Stimulated activated effector memory CD8-positive, alpha-beta T cell treated with anti-CD3 and anti-CD28 coated beads, Interleukin-12 subunit alpha, Interleukin-12 subunit beta, amount 100 ng/mL, for 72 hours (primary cell): Measurements from ENCODE around the gene GSTO2.

ENCODE experiments used
- ATAC-seq: fragments of 150-1000 bp; cut with Tn5 transposase; 2 replicates; pipeline ENCODE4 v1.10.0; 2021
- DNase-seq, 2 donors: peaks; one replicate each; pipeline ENCODE4 v3.0.0; 2021 to 2022; ENCODE audit warnings: low spot score in 2 of 2
- H3K27ac Mint-ChIP-seq: one replicate; pipeline ENCODE4 v1.8.0; 2022; ENCODE audit warnings: mild to moderate bottlenecking, mixed read lengths
- H3K36me3 Mint-ChIP-seq: one replicate; pipeline ENCODE4 v1.8.0; 2022; ENCODE audit warnings: mild to moderate bottlenecking, mixed read lengths
- H3K4me1 Mint-ChIP-seq: one replicate; pipeline ENCODE4 v1.8.0; 2022; ENCODE audit warnings: mixed read lengths
- H3K4me3 Mint-ChIP-seq: one replicate; pipeline ENCODE4 v1.8.0; 2022; ENCODE audit warnings: mild to moderate bottlenecking, mixed read lengths
- H3K9me3 Mint-ChIP-seq: one replicate; pipeline ENCODE4 v1.8.0; 2022; ENCODE audit warnings: mixed read lengths

GSTO2 gene

DNA sequence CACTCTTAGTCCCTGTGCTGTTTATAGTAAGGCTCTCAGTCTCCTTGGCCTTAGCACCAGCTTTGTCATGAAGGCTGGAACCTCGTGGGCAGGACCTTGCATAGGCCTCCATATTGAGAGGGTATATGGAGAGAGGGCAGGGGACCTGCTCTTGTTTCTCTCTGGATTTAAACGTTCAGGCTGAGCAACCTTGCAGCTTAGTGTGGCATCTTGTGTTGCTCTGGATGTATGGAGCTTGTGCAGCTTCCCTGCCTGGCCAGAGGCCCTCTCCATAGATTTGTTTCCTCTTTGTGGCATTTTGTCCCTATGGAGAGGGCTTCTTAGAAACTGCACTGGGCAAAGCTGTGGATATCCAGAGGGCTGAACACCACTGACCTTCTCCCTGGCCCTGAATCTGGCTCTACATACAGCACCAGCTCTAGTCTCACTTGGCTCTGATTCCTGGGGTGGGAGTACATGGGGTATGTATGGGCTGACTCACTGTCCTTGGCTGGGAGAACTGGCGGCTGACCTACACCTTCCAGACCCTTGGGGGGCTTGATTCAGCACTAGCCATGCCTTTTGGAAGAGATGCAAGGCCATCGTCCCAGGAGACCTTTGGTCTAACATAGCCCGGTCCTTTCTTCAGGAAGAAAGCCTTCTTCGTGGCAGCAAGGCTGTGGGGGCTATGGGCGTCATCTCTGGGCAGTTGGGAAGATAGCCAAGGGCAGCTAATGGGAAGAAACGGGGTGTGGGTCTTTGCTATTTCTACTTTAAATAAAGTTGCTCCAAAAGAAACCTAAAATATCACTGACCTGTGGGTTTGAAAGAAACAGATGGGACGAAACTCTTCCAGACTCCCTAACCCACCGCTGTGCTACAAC, 38.8 kb downstream of the GSTO2 start:
- H3K4me1 Mint-ChIP-seq: peaks cover 73% of the 10 kb centered on the region
- no peak for DNase-seq
- peak overlapping the region; percentile 22 for H3K4me3 Mint-ChIP-seq
- H3K27ac Mint-ChIP-seq: peak overlapping the region; percentile 35
- no peaks in the 10 kb centered on the region for H3K9me3 Mint-ChIP-seq
- H3K36me3 Mint-ChIP-seq: peaks cover 35% of the 10 kb centered on the region
- ATAC-seq: no peak

DNA sequence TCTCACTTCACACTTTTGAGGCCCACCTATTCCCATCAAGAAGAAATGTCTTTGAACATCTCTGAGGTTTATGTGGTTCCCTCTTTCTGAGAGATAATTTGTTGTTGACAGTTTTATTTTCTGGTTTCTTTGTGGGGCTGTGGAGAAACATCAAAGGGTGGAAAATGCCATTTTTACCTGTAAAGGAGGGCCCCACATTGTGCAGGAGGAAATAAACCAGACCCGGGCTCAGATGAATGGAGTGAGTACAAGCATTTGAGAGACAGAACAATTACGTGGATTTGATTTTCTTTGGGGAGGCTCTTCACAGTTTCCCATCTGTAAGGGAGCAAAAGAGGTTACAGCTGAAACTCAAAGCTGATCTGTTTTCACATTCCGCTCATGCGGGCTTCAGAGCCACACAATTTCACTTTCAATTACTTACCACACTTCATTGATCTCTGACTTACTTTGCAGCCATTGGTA, 39.5 kb downstream of the GSTO2 start:
- Mint-ChIP-seq H3K4me1 (peaks cover 67% of the 10 kb centered on the region), H3K27ac (peak overlapping the region; percentile 35), H3K36me3 (peaks cover 42% of the 10 kb centered on the region), H3K4me3 (peak overlapping the region; percentile 22), H3K9me3 (no peaks in the 10 kb centered on the region)
- no peak for DNase-seq
- peak; percentile 63 for ATAC-seq

GRCh38 chr10:104309980-104310978, 41.3 kb downstream of the GSTO2 start:
- H3K4me1 Mint-ChIP-seq: peaks cover 51% of the 10 kb centered on the region
- no peak overlapping the region for H3K27ac Mint-ChIP-seq
- H3K36me3 Mint-ChIP-seq: peaks cover 57% of the 10 kb centered on the region

DNA sequence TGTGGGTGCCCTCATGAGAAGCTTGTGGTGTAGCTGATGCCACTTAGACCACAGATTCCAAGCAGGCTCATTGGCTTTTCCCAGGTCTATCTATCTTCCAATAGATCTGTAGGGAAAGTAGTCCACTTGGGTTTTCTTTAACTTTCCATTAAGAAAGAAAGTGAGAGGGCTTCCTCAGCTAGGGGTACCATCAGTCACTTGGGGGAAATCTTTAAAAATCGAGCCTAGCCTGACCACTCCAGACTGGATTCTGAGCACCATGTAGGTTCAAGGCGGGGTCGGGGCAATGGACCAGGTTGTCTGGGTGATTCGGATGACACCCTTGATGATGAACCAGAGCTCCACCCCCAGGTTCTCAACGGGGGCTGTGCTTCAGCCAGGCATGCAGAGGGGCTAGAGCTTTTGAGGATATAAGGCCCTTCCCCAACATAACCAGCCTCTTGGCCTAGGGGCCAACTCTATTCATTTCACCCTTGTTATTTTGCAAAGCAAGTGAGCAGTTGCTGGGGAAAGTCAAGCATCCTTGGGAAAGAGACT, 42.3 kb downstream of the GSTO2 start:
- Mint-ChIP-seq H3K36me3 (peaks cover 57% of the 10 kb centered on the region), H3K4me1 (peaks cover 43% of the 10 kb centered on the region), H3K9me3 (no peaks in the 10 kb centered on the region), H3K4me3 (no peak overlapping the region), H3K27ac (peak overlapping the region; percentile 32)
- no peak for DNase-seq
- no peak for ATAC-seq

More at GRCh38 chr10:104309980-104310978, 41.3 kb downstream of the GSTO2 start:
- Mint-ChIP-seq H3K4me3 (no peak overlapping the region), H3K9me3 (no peaks in the 10 kb centered on the region)
- DNase-seq (no peak), ATAC-seq (no peak)

DNA sequence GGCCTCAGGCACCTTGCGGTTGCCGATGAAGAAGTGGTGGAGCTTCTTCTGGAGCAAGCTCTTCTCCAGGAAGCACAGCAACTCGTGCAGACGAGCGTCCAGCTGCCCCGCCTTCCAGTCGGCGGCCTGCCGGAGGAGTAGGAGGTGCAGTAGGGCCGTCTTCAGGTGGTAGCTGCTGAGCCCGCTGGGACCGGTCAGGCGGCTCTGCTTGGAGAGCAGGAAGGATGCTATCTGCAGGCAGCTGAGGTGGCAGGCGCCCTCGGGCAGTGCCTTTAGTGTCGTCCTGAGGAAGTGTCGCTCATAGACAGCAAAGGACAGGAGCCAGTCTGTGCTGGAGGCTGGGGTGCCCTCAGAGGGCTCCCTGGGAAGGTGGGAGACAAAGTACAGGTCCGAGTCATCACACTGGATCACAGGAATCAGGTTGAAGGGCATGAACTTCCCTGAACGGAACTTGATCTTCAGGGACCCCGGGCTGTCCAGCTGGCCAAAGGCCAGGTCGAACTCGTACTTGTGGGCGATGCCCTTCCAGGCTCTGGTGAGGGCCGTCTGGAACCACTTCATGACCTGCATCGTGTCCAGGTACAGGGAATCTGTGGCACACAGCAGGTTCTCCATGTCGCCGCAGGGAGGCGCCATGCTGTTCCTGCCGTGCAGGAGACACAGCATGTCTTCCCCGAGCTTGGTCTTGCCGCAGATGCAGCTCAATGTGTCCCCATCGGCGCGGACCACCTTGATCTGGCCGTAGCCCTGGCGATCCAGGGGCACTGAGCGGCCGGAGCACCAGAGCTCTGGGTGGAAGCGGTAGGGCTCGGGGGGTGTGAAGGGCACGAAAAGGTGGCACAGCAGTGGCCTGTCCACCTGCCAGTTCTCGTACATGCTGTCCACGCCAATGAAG, 45.9 kb downstream of the GSTO2 start:
- DNase-seq (no peak), ATAC-seq (no peak)
- Mint-ChIP-seq H3K27ac (no peak overlapping the region), H3K4me3 (no peak overlapping the region), H3K4me1 (peaks cover 37% of the 10 kb centered on the region), H3K9me3 (no peaks in the 10 kb centered on the region), H3K36me3 (peaks cover 62% of the 10 kb centered on the region)

DNA sequence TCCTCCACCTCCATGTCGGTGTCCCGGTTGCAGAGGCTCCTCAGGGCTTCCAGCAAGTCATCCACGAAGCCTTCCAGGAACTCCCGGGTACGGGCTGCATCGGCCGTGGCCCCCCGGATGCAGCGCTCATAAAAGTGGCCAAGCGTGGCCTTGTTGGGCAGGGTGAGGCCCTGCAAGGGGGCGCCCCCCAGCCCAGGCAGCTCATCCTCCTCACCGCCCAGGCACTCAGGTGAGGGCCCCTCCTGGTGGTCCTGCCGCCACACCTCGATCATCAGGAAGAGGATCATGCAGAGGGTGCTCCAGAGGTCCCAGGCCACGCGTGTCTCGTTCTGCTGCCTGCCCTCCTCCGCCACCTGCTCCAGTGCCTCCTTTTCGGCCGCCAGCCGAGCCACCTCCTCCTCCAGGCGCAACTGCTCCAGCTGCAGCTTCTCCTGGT, 46.5 kb downstream of the GSTO2 start:
- peaks cover 57% of the 10 kb centered on the region for H3K36me3 Mint-ChIP-seq
- no peaks in the 10 kb centered on the region for H3K9me3 Mint-ChIP-seq
- H3K4me3 Mint-ChIP-seq: no peak overlapping the region
- ATAC-seq (no peak), DNase-seq (no peak)
- no peak overlapping the region for H3K27ac Mint-ChIP-seq
- peaks cover 37% of the 10 kb centered on the region for H3K4me1 Mint-ChIP-seq

- Mint-ChIP-seq H3K9me3 (no peaks in the 10 kb centered on the region), H3K4me1 (peaks cover 45% of the 10 kb centered on the region), H3K27ac (peak overlapping the region; percentile 70), H3K4me3 (no peak overlapping the region), H3K36me3 (peaks cover 58% of the 10 kb centered on the region)
- ATAC-seq (no peak), DNase-seq (no peak)
Measured at GRCh38 chr10:104316321-104317099, 47.5 kb downstream of the GSTO2 start.

DNA sequence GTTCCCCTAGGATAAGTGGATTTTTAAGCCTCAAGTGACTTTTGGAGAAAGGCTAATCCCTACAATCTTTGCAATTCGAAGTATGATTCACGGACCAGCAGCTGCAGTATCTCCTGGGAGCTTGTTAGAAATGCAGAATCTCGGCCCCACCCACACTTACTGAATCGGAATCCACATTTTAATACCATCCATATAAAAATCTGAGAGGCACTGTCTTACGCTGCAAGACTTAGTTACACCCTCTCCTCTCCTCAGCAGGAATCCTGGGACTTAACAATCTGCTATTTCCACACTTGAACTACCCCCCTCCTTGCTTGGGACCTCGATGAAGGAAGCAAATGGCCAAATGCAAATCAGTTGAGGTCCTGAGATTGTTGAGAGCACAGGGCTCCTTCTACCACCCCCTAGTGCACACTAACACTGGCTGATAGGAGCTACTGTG, 48.3 kb downstream of the GSTO2 start:
- Mint-ChIP-seq H3K4me1 (peaks cover 52% of the 10 kb centered on the region), H3K4me3 (no peak overlapping the region), H3K27ac (peak overlapping the region; percentile 70), H3K36me3 (peaks cover 62% of the 10 kb centered on the region), H3K9me3 (no peaks in the 10 kb centered on the region)
- ATAC-seq (no peak), DNase-seq (no peak)

GRCh38 chr10:104317726-104318299, 48.8 kb downstream of the GSTO2 start:
- Mint-ChIP-seq H3K36me3 (peaks cover 62% of the 10 kb centered on the region), H3K27ac (peak overlapping the region; percentile 70), H3K4me3 (no peak overlapping the region), H3K9me3 (no peaks in the 10 kb centered on the region), H3K4me1 (peaks cover 58% of the 10 kb centered on the region)
- no peak for ATAC-seq
- DNase-seq: no peak

DNA sequence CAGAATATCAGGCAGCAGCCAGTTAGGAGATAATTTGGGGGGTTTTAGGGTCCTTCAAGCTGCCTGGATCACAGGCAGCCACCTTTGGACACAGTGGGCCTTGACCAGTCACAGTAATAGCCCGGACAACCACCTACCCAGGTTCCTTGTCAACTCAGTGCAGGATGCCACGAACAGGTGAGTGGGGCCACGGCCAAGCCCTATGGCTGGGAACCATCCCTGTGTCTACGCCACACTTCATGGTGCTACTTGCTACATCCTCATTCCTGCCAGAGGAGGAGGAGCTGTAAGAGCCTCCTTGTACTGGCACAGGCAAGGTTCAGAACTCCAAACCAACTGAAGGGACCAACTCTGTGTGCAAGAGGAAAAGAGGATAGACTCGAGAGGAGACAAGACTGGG, 49.3 kb downstream of the GSTO2 start:
- ATAC-seq: no peak
- Mint-ChIP-seq H3K36me3 (peaks cover 59% of the 10 kb centered on the region), H3K4me3 (no peak overlapping the region), H3K9me3 (no peaks in the 10 kb centered on the region), H3K27ac (peak overlapping the region; percentile 70), H3K4me1 (peaks cover 63% of the 10 kb centered on the region)
- DNase-seq: no peak

GRCh38 chr10:104318810-104319741, 50.1 kb downstream of the GSTO2 start:
- Mint-ChIP-seq H3K27ac (peak overlapping the region; percentile 70), H3K4me1 (peaks cover 70% of the 10 kb centered on the region), H3K36me3 (peaks cover 51% of the 10 kb centered on the region), H3K4me3 (no peak overlapping the region), H3K9me3 (no peaks in the 10 kb centered on the region)
- ATAC-seq: no peak
- no peak for DNase-seq

- DNase-seq: no peak
- peak overlapping the region; percentile 95 for H3K27ac Mint-ChIP-seq
- peaks cover 92% of the 10 kb centered on the region for H3K4me1 Mint-ChIP-seq
- H3K4me3 Mint-ChIP-seq: no peak overlapping the region
- no peaks in the 10 kb centered on the region for H3K9me3 Mint-ChIP-seq
- H3K36me3 Mint-ChIP-seq: peaks cover 51% of the 10 kb centered on the region
- no peak for ATAC-seq
Measured at GRCh38 chr10:104321226-104321625, 52.2 kb downstream of the GSTO2 start.
